ENCODE measurements around the gene SLU7.

SLU7 gene

DNA sequence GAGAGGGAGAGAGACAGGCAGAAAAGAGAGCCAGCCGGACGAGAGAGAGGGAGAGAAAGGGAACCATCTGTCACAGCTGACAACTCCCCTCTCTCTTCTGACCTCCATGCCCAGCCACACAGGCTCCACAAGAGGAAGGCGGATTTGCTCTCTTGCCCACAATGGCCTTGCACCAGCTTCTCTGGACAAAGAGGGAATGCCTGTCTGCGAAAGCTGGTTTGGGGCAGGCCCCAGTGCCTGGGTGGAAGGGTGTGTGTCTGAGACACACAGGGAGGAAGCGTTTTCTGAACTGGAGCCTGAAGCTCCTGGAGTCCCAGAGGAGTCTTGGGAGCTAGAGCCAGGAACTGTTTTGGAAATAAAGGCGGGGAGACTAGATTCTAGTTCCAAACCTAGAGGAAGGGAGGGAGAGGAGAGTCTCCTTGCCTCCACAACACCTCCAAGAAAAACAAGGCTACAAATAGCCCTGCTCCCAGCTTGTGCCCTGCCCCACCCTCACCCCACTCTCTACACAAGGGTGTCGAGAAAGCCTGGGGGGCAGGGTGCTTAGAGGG is 60.9 kb downstream of the SLU7 start:
- TF ChIP-seq, protein P1, sequence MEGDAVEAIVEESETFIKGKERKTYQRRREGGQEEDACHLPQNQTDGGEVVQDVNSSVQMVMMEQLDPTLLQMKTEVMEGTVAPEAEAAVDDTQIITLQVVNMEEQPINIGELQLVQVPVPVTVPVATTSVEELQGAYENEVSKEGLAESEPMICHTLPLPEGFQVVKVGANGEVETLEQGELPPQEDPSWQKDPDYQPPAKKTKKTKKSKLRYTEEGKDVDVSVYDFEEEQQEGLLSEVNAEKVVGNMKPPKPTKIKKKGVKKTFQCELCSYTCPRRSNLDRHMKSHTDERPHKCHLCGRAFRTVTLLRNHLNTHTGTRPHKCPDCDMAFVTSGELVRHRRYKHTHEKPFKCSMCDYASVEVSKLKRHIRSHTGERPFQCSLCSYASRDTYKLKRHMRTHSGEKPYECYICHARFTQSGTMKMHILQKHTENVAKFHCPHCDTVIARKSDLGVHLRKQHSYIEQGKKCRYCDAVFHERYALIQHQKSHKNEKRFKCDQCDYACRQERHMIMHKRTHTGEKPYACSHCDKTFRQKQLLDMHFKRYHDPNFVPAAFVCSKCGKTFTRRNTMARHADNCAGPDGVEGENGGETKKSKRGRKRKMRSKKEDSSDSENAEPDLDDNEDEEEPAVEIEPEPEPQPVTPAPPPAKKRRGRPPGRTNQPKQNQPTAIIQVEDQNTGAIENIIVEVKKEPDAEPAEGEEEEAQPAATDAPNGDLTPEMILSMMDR (IDR thresholded peaks at IDR 0.05; ENCODE audit: low read depth, low read length, missing control alignments) = no peak
- no peak for DNase-seq (ENCODE audit: low read depth)
- in situ Hi-C loops (cut with HindIII; ENCODE audit: low sequenced_read_pairs) = no loop called here

GRCh38 chr5:160357394-160357793 is 61.5 kb downstream of the SLU7 start:
- in situ Hi-C loops (cut with HindIII; ENCODE audit: low sequenced_read_pairs) = no loop called here
- no peak for DNase-seq (ENCODE audit: low read depth)
- no peak overlapping the region for H3K4me3 ChIP-seq (ENCODE audit: low read depth, low read length)
- TF ChIP-seq, protein P1 (IDR thresholded peaks at IDR 0.05; ENCODE audit: low read depth, low read length, missing control alignments) = no peak

More for the DNA sequence above, 60.9 kb downstream of the SLU7 start:
- H3K4me3 ChIP-seq (ENCODE audit: low read depth, low read length) = no peak overlapping the region

DNA sequence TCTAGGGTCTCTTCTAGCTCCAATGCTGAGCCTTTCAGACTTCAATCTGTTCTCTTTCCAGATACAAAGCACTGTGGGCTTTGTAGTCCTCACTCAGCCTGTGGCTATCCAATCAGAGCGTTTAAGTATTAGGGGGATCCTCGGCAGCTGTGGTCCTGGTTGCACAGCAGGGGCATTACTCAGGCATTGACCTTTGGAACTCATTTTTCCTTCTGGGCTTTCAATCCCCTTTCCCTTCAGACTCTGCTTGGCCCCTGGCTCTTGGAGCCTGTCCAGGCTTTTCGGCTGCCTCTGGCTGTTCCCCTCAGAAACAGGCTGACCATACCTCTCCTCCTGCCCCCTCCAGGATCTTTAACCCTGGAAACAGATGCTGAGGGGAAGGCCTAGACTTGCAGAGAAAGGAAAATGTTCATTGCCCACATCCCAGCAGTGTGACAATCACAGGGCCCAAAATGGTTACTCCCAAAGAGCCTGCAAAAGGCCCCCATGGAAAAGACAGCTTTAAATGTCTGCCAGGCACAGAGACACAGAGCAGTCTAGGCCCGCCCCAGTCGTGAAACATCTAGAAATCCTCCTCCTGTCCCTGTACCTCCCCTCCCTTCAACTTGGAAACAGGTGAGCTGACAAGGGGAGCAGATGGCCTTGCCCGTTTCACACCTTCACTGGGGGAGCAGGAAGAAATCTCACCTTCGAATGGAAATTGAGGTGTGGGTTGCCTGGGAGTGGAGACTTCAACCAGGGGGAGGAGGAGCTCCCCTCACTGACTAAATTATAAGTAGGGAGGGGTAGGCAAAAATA is 62.1 kb downstream of the SLU7 start:
- TF ChIP-seq, protein P1 (IDR thresholded peaks at IDR 0.05; ENCODE audit: low read depth, low read length, missing control alignments) = no peak
- in situ Hi-C loops (cut with HindIII; ENCODE audit: low sequenced_read_pairs) = no loop called here
- H3K4me3 ChIP-seq (ENCODE audit: low read depth, low read length) = no peak overlapping the region
- no peak for DNase-seq (ENCODE audit: low read depth)

DNA sequence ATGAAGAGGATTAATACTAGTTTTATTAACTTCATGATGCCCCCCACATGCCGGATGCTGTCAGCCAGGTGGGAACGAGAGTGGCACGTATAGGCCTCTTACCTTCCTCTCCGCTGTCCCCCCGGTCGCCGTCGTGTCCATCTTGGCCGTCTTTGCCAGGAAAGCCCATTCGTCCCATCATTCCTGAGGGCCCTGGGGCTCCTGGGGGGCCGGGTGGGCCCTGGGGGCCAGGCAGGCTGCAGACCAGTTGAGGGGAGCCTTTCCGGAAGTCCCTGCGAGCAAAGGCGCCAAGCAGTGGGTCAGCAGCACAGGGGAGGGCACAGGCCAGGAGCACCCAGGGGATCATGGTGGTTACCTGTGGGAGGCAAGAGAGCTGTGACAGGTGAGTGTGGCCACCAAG is 64.2 kb downstream of the SLU7 start:
- no peak for DNase-seq (ENCODE audit: low read depth)
- in situ Hi-C loops (cut with HindIII; ENCODE audit: low sequenced_read_pairs) = no loop called here

GRCh38 chr5:160353379-160353778 is 65.5 kb downstream of the SLU7 start:
- TF ChIP-seq, protein P1 (IDR thresholded peaks at IDR 0.05; ENCODE audit: low read depth, low read length, missing control alignments) = no peak
- DNase-seq (ENCODE audit: low read depth) = no peak
- in situ Hi-C loops (cut with HindIII; ENCODE audit: low sequenced_read_pairs) = no loop called here
- H3K4me3 ChIP-seq (ENCODE audit: low read depth, low read length) = no peak overlapping the region

More for the DNA sequence above, 64.2 kb downstream of the SLU7 start:
- TF ChIP-seq, protein P1 (IDR thresholded peaks at IDR 0.05; ENCODE audit: low read depth, low read length, missing control alignments) = no peak
- no peak overlapping the region for H3K4me3 ChIP-seq (ENCODE audit: low read depth, low read length)

GRCh38 chr5:160352308-160352707 is 66.6 kb downstream of the SLU7 start:
- TF ChIP-seq, protein P1 (IDR thresholded peaks at IDR 0.05; ENCODE audit: low read depth, low read length, missing control alignments) = no peak
- no peak for DNase-seq (ENCODE audit: low read depth)
- no peak overlapping the region for H3K4me3 ChIP-seq (ENCODE audit: low read depth, low read length)
- in situ Hi-C loops (cut with HindIII; ENCODE audit: low sequenced_read_pairs) = no loop called here

All from astrocyte of the cerebellum (primary cell).